ENCODE results near the gene FOXD3. TPM values are rescaled to one million over a fixed set of nuclear protein-coding genes. Genes with fewer than 3 reads are reported as not detected.

The FOXD3 gene
- total RNA-seq, 1 experiment from 2014 or later: 25.8 TPM

- no peak for DNase-seq
Measured at GRCh38 chr1:63328781-63329180, 6.4 kb downstream of the FOXD3 start.

More at GRCh38 chr1:63328781-63329180, 6.4 kb downstream of the FOXD3 start:
- Histone ChIP-seq H3K27me3 (ENCODE audit: insufficient read depth, low read length) (peaks cover 14% of the 10 kb centered on the region; the same call in 1 of the 2 replicates), H4K5ac (ENCODE audit: insufficient read length, low read depth, low read length) (no peak overlapping the region), H2BK120ac (ENCODE audit: low read depth, low read length, poor library complexity, severe bottlenecking) (no peak overlapping the region), H3K9ac (ENCODE audit: extremely low read depth, insufficient read length, low read length) (no peak overlapping the region), H3K4me1 (ENCODE audit: insufficient read depth, low read length) (peaks cover 19% of the 10 kb centered on the region; the same call in 1 of the 2 replicates), H4K91ac (ENCODE audit: insufficient read length, low read depth, low read length) (no peak overlapping the region), H3K18ac (ENCODE audit: insufficient read length, low read depth, low read length) (no peak overlapping the region), H3K27ac (ENCODE audit: insufficient read length, low read depth, low read length) (no peak overlapping the region), H4K20me1 (ENCODE audit: control insufficient read depth, insufficient read depth, insufficient read length) (no peaks in the 10 kb centered on the region), H2BK15ac (ENCODE audit: low read depth, low read length) (no peak overlapping the region), H3K23ac (ENCODE audit: insufficient read length, low read depth, low read length) (no peak overlapping the region), H3K79me2 (ENCODE audit: insufficient read depth, low read length) (no peaks in the 10 kb centered on the region; the same call in 1 of the 2 replicates), H2AFZ (ENCODE audit: low read length) (no peak overlapping the region), H2AK5ac (ENCODE audit: insufficient read length, low read length) (no peak overlapping the region), H3T11ph (ENCODE audit: low read length) (no peak overlapping the region), H2BK20ac (ENCODE audit: low read depth, low read length, poor library complexity, severe bottlenecking) (no peak overlapping the region), H3K23me2 (ENCODE audit: insufficient read length, low read depth, low read length, poor library complexity, severe bottlenecking) (peaks cover 34% of the 10 kb centered on the region), H3K14ac (ENCODE audit: insufficient read depth, low read length) (no peak overlapping the region), H2BK5ac (ENCODE audit: insufficient read length, low read length) (no peak overlapping the region), H3K4me2 (ENCODE audit: insufficient read depth, insufficient read length, low read length) (peak overlapping the region; percentile 77), H3K4ac (ENCODE audit: low read depth, low read length) (no peak overlapping the region), H4K8ac (replicated peaks; ENCODE audit: insufficient read length, low read depth, low read length) (no peak overlapping the region), H3K56ac (ENCODE audit: insufficient read length, low read depth, low read length) (no peak overlapping the region), H3K79me1 (ENCODE audit: insufficient read depth, low read depth, low read length, poor library complexity, severe bottlenecking) (no peaks in the 10 kb centered on the region), H3K9me3 (ENCODE audit: control insufficient read depth, low read depth, low read length) (no peaks in the 10 kb centered on the region), H2BK12ac (ENCODE audit: insufficient read length, low read depth, low read length) (no peak overlapping the region)
- Mint-ChIP-seq H3K4me1 (peaks cover 53 to 64% of the 10 kb centered on the region in 2 experiments), H3K4me3 (peak overlapping the region in 1 of 2 experiments; percentile 80; a peak in 3 of 5 replicates), H3K9me3 (peaks cover 0 to 2% of the 10 kb centered on the region in 2 experiments; a peak in 3 of 5 replicates), H3K27ac (peak overlapping the region in 1 of 3 experiments; percentile 71; a peak in 1 of 7 replicates), H3K36me3 (ENCODE audit: insufficient read depth in 1 of 3, low read depth in 3 of 3) (peaks cover 0 to 3% (median 0%) of the 10 kb centered on the region in 3 experiments; a peak in 3 of 7 replicates), H3K27me3 (ENCODE audit: low read depth) (peaks cover 89% of the 10 kb centered on the region)
- WGBS (ENCODE audit: extremely low coverage, insufficient read length, low lambda C conversion rate): no CpG with 5 or more reads among the region's 9 CpGs
- TF ChIP-seq CTCF (conservative IDR thresholded peaks at IDR 0.05): no peak

Measured in H9 (cell line).